HEK293 (cell line): Measurements from ENCODE around the gene LENEP.

Experiments
- CTCF ChIP-seq: fragments of 450-650 bp; formaldehyde crosslinking; IDR thresholded peaks from 2 replicates; pipeline ENCODE4 v1.5.1; 2016; ENCODE audit warnings: missing biosample characterization, missing genetic modification characterization
- KLF17 ChIP-seq: fragments of 450-650 bp; formaldehyde crosslinking; IDR thresholded peaks from 2 replicates; pipeline ENCODE4 v1.5.1; 2016; ENCODE audit warnings: missing biosample characterization, missing genetic modification characterization
- TSHZ1 ChIP-seq: fragments of 450-650 bp; formaldehyde crosslinking; IDR thresholded peaks from 2 replicates; pipeline ENCODE4 v1.5.1; 2016; ENCODE audit warnings: missing biosample characterization, missing genetic modification characterization, borderline replicate concordance
- ZBTB49 ChIP-seq: fragments of 450-650 bp; formaldehyde crosslinking; IDR thresholded peaks from 2 replicates; pipeline ENCODE4 v1.5.1; 2016; ENCODE audit warnings: missing biosample characterization, missing genetic modification characterization, low read depth
- ZFP37 ChIP-seq: fragments of 450-650 bp; formaldehyde crosslinking; IDR thresholded peaks from 2 replicates; pipeline ENCODE4 v1.5.1; 2016; ENCODE audit warnings: missing biosample characterization, missing genetic modification characterization
- ZFP41 ChIP-seq: fragments of 450-650 bp; formaldehyde crosslinking; IDR thresholded peaks from 2 replicates; pipeline ENCODE4 v1.5.1; 2016; ENCODE audit warnings: missing biosample characterization, missing genetic modification characterization, borderline replicate concordance
- ZNF157 ChIP-seq: fragments of 450-650 bp; formaldehyde crosslinking; IDR thresholded peaks from 2 replicates; pipeline ENCODE4 v1.5.1; 2016; ENCODE audit warnings: missing biosample characterization, missing genetic modification characterization
- ZNF292 ChIP-seq: fragments of 450-650 bp; formaldehyde crosslinking; IDR thresholded peaks from 2 replicates; pipeline ENCODE4 v1.5.1; 2016; ENCODE audit warnings: low read depth, missing biosample characterization, missing genetic modification characterization, borderline replicate concordance
- ZNF394 ChIP-seq: fragments of 450-650 bp; formaldehyde crosslinking; IDR thresholded peaks from 2 replicates; pipeline ENCODE4 v1.5.1; 2016; ENCODE audit warnings: missing biosample characterization, missing genetic modification characterization, mild to moderate bottlenecking, moderate library complexity, borderline replicate concordance
- ZNF701 ChIP-seq: fragments of 450-650 bp; formaldehyde crosslinking; IDR thresholded peaks from 2 replicates; pipeline ENCODE4 v1.5.1; 2016; ENCODE audit warnings: missing biosample characterization, missing genetic modification characterization

GRCh38 chr1:154955718-154956543 is 37.5 kb upstream of the LENEP start, which contains the start of gene PBXIP1:
- TF ChIP-seq ZBTB49 (no peak), ZNF701 (tag by site-specific recombination) (no peak), ZFP37 (tag by site-specific recombination) (no peak), ZNF292 (tag by site-specific recombination) (no peak), ZFP41 (tag by site-specific recombination) (no peak), ZNF157 (tag by site-specific recombination) (no peak), CTCF (peak; percentile 20; the same call in 1 of the 2 replicates), KLF17 (tag by site-specific recombination) (no peak), ZNF394 (tag by site-specific recombination) (no peak; the same call in 1 of the 2 replicates), TSHZ1 (no peak)
